Osteoblast (primary cell): ENCODE data around the gene GLI3. TPM values are rescaled to one million over a fixed set of nuclear protein-coding genes. Genes with fewer than 3 reads are reported as not detected.

Source experiments
- DNase-seq: peaks from one replicate; pipeline ENCODE4 v3.0.0; 2011; ENCODE audit warnings: low spot score, mixed read lengths; ENCODE audit not compliant: insufficient read length; ENCODE audit errors: missing footprints
- H2AFZ ChIP-seq: 2 replicates; pipeline ENCODE4 v1.6.0; 2011; ENCODE audit warnings: mild to moderate bottlenecking, low read length
- H3K27ac ChIP-seq: 2 replicates; pipeline ENCODE4 v1.5.1; 2011; ENCODE audit warnings: mild to moderate bottlenecking, low read depth, low read length, moderate library complexity
- H3K27me3 ChIP-seq: 2 replicates; pipeline ENCODE4 v1.6.0; 2012; ENCODE audit warnings: mild to moderate bottlenecking, control low read depth, inconsistent platforms, low read length, moderate library complexity; ENCODE audit not compliant: insufficient read depth
- H3K36me3 ChIP-seq: 2 replicates; pipeline ENCODE4 v1.5.1; 2011; ENCODE audit warnings: mild to moderate bottlenecking, low read length, control low read depth, moderate library complexity; ENCODE audit not compliant: insufficient read depth
- H3K4me1 ChIP-seq: 2 replicates; pipeline ENCODE4 v1.5.1; 2011; ENCODE audit warnings: mild to moderate bottlenecking, low read length, control low read depth, moderate library complexity; ENCODE audit not compliant: insufficient read depth
- H3K4me2 ChIP-seq: 2 replicates; pipeline ENCODE4 v1.6.0; 2011; ENCODE audit warnings: mild to moderate bottlenecking, low read length; ENCODE audit not compliant: insufficient read depth
- H3K4me3 ChIP-seq: fragments of 200-600 bp; sonication (generic); 3 replicates; pipeline ENCODE4 v1.5.1; 2012; ENCODE audit warnings: mild to moderate bottlenecking, low read length, inconsistent platforms; ENCODE audit not compliant: insufficient read depth
- H3K79me2 ChIP-seq: 2 replicates; pipeline ENCODE4 v1.6.0; 2012; ENCODE audit warnings: mild to moderate bottlenecking, low read length, control low read depth, inconsistent platforms; ENCODE audit not compliant: insufficient read depth
- H3K9me3 ChIP-seq: 2 replicates; pipeline ENCODE4 v1.5.1; 2011; ENCODE audit warnings: low read depth, low read length, control low read depth
- H4K20me1 ChIP-seq: 2 replicates; pipeline ENCODE4 v1.6.0; 2012; ENCODE audit warnings: mild to moderate bottlenecking, low read length, control low read depth; ENCODE audit not compliant: insufficient read depth
- total RNA-seq: library from RNA; depleted of rRNA; stranded (reverse); fragments of >200 nt; gene quantifications from 2 replicates; pipeline ENCODE4 v1.2.3, GENCODE V29; 2012
- TF ChIP-seq, protein P1 (sequence below): IDR thresholded peaks from 2 replicates; pipeline ENCODE4 v1.5.1; 2011; ENCODE audit warnings: mild to moderate bottlenecking, low read depth, low read length, moderate library complexity; ENCODE audit errors: extremely low read depth

The GLI3 gene
- total RNA-seq, 1 donor, result 11.9 TPM

DNA sequence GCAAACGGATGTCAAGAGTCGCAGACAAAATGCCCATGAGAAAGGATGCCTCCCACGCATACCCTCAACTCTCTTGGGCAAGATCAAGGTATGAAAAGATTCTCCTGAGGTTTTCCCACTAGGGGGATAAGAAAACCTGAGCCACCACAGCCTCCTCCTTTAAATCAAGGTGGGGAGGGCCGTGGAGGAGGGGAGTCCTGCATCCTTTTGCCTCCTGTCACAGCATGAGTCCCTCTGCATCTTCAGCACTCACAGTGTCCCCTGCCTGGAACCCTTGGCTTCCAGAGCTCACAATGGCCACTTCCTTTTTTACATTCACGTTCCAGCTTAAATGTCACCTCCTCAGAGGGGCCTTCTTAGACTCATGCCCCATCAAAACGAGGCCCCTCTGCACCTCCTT lies 207.6 kb downstream of the GLI3 start:
- no peak overlapping the region for H3K4me3 ChIP-seq
- H3K9me3 ChIP-seq, result no peaks in the 10 kb centered on the region
- no peak for DNase-seq
- H3K4me1 ChIP-seq, result no peaks in the 10 kb centered on the region
- TF ChIP-seq, protein P1, sequence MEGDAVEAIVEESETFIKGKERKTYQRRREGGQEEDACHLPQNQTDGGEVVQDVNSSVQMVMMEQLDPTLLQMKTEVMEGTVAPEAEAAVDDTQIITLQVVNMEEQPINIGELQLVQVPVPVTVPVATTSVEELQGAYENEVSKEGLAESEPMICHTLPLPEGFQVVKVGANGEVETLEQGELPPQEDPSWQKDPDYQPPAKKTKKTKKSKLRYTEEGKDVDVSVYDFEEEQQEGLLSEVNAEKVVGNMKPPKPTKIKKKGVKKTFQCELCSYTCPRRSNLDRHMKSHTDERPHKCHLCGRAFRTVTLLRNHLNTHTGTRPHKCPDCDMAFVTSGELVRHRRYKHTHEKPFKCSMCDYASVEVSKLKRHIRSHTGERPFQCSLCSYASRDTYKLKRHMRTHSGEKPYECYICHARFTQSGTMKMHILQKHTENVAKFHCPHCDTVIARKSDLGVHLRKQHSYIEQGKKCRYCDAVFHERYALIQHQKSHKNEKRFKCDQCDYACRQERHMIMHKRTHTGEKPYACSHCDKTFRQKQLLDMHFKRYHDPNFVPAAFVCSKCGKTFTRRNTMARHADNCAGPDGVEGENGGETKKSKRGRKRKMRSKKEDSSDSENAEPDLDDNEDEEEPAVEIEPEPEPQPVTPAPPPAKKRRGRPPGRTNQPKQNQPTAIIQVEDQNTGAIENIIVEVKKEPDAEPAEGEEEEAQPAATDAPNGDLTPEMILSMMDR, result no peak
- H3K4me2 ChIP-seq, result no peak overlapping the region
- no peaks in the 10 kb centered on the region for H4K20me1 ChIP-seq
- H3K79me2 ChIP-seq, result no peaks in the 10 kb centered on the region
- no peak overlapping the region for H2AFZ ChIP-seq
- H3K36me3 ChIP-seq, result peaks cover 12% of the 10 kb centered on the region
- H3K27me3 ChIP-seq, result no peaks in the 10 kb centered on the region
- H3K27ac ChIP-seq, result no peak overlapping the region

DNA sequence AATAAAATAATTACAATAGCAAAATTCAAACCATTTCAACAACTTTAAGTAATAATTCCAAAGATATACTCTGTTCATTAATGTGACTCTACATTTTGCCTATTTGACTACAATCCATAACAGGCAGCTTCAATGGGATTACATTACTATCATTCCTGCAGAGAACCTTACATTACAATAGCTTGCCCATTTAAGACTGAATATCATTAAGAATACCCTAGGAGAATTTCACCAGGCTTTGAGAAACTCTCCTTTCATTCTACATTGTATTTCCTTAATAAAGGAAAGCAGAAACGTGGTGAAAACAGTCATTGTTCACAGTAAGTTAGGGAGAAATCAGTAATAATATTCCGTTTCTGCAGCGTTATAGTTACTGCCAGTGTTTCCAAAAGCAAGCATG lies 209.5 kb downstream of the GLI3 start:
- TF ChIP-seq, protein P1, result no peak
- no peaks in the 10 kb centered on the region for H3K9me3 ChIP-seq
- no peak for DNase-seq
- H3K27ac ChIP-seq, result no peak overlapping the region
- no peaks in the 10 kb centered on the region for H3K4me1 ChIP-seq
- no peak overlapping the region for H3K4me2 ChIP-seq
- H3K36me3 ChIP-seq, result peaks cover 26% of the 10 kb centered on the region
- H4K20me1 ChIP-seq, result no peaks in the 10 kb centered on the region
- H3K27me3 ChIP-seq, result no peaks in the 10 kb centered on the region
- H3K4me3 ChIP-seq, result no peak overlapping the region
- no peak overlapping the region for H2AFZ ChIP-seq
- no peaks in the 10 kb centered on the region for H3K79me2 ChIP-seq

DNA sequence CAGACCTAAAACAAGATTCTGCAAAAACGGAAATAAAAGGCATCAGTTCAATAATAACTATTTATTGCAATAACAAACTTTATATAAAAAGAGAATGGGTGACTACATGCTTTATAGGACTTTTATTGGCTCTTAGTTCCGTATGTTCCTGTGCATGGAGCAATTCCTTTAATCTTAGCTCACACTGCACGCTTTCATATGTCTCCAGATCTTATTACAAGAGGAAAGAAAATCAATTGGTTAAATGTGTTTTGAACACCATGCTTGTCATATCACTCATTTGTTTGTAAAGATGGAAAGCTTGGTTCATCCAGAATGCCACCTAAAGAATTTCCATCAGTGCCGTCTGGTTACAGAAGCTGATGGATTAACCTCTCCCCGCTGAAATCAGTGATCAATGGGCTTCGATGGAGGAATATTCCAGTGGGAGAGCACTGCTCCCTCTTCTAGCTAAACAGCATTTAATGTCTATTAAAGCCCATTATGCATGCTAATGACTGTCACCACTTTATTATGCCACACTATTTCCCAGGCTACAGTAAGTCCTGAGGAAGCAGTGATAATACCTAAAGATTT lies 210.3 kb downstream of the GLI3 start:
- H4K20me1 ChIP-seq, result no peaks in the 10 kb centered on the region
- TF ChIP-seq, protein P1, result no peak
- H2AFZ ChIP-seq, result no peak overlapping the region
- H3K4me2 ChIP-seq, result no peak overlapping the region
- no peak overlapping the region for H3K4me3 ChIP-seq
- H3K27me3 ChIP-seq, result no peaks in the 10 kb centered on the region
- H3K27ac ChIP-seq, result no peak overlapping the region
- H3K36me3 ChIP-seq, result peaks cover 26% of the 10 kb centered on the region
- no peaks in the 10 kb centered on the region for H3K9me3 ChIP-seq
- H3K4me1 ChIP-seq, result no peaks in the 10 kb centered on the region
- H3K79me2 ChIP-seq, result no peaks in the 10 kb centered on the region
- no peak for DNase-seq

DNA sequence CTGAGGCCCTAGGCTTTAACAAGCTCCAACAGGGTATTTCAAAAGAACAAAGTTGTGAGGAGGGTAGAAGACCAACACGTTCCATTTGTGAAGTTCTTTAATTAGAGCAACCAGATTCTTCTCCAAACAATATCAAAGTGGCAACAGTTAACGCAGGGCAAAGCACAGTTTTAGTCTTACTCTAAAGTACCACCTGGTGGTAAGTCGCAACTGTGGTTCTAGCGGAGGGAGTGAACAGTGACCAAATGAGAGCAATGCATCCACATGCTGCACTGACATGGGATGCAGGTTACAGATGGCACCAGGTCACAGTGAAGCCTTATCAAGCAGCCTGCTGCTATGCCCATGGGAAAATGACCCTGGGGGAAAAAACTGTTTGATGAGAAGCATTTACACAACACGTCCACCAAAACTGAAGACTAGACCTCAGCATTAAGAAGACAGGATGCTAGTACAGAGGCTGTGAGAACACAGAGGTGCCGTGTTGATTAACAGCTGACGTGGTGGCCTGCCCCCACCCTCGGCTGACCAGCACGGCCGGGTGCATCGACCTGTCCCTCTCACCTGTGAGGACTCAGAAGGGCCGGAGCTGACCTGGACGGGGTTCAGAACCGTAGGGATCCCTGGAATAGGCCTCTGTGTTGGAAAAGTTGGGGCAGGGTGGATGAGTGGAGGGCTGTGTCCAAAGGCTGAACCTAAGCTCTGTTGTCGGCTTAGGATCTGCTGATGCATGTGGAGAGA lies 211.2 kb downstream of the GLI3 start:
- H3K4me3 ChIP-seq, result no peak overlapping the region
- peaks cover 26% of the 10 kb centered on the region for H3K36me3 ChIP-seq
- no peak overlapping the region for H2AFZ ChIP-seq
- H3K27me3 ChIP-seq, result no peaks in the 10 kb centered on the region
- no peaks in the 10 kb centered on the region for H3K4me1 ChIP-seq
- DNase-seq, result peak; percentile 5
- no peaks in the 10 kb centered on the region for H4K20me1 ChIP-seq
- no peak overlapping the region for H3K4me2 ChIP-seq
- TF ChIP-seq, protein P1, result no peak
- H3K79me2 ChIP-seq, result no peaks in the 10 kb centered on the region
- H3K27ac ChIP-seq, result no peak overlapping the region
- no peaks in the 10 kb centered on the region for H3K9me3 ChIP-seq
